Stimulated activated CD8-positive, alpha-beta memory T cell treated with anti-CD3 and anti-CD28 coated beads, Interleukin-4, amount 100 ng/mL, for 4 hours (primary cell): ENCODE data around the gene PPRC1.

ENCODE experiments used
- DNase-seq, 2 donors: peaks; one replicate each; pipeline ENCODE4 v3.0.0-alpha.2; 2020; ENCODE audit warnings: low read depth in 2 of 2, low spot score in 1 of 2

The PPRC1 gene

GRCh38 chr10:102132563-102133372, at the start of gene PPRC1:
Gene PPRC1 (plus strand): TSS chr10:102133040. CDS start chr10:102133069, 29 bp downstream.
- DNase-seq, result peak; percentile 89 to 96

GRCh38 chr10:102083541-102083940, 49.3 kb upstream of the PPRC1 start:
- DNase-seq, result no peak

- no peak for DNase-seq
Measured at GRCh38 chr10:102085336-102085735, 47.5 kb upstream of the PPRC1 start.

GRCh38 chr10:102086196-102086595, 46.6 kb upstream of the PPRC1 start:
- no peak for DNase-seq

GRCh38 chr10:102090772-102091171, 42.1 kb upstream of the PPRC1 start:
- DNase-seq, result no peak

GRCh38 chr10:102096449-102096848, 36.4 kb upstream of the PPRC1 start:
- DNase-seq, result no peak

GRCh38 chr10:102101152-102101551, 31.7 kb upstream of the PPRC1 start:
- no peak for DNase-seq

- DNase-seq, result no peak
Measured at GRCh38 chr10:102102421-102102820, 30.4 kb upstream of the PPRC1 start.

GRCh38 chr10:102106998-102107397, 25.8 kb upstream of the PPRC1 start:
- DNase-seq, result no peak

- no peak for DNase-seq
Measured at GRCh38 chr10:102109166-102110116, 23.4 kb upstream of the PPRC1 start.

GRCh38 chr10:102111276-102111675, 21.6 kb upstream of the PPRC1 start:
- no peak for DNase-seq

- no peak for DNase-seq
Measured at GRCh38 chr10:102112210-102112817, 20.5 kb upstream of the PPRC1 start.

GRCh38 chr10:102113261-102113955, 19.4 kb upstream of the PPRC1 start:
- DNase-seq, result no peak

GRCh38 chr10:102113956-102114857, 18.6 kb upstream of the PPRC1 start:
- DNase-seq, result no peak

GRCh38 chr10:102114861-102115618, 17.8 kb upstream of the PPRC1 start:
- peak; percentile 60 to 68 for DNase-seq

GRCh38 chr10:102115775-102116174, 17.1 kb upstream of the PPRC1 start:
- no peak for DNase-seq

GRCh38 chr10:102116656-102117055, 16.2 kb upstream of the PPRC1 start:
- no peak for DNase-seq

GRCh38 chr10:102117391-102118159, 15.3 kb upstream of the PPRC1 start:
- DNase-seq, result no peak
